NB4 (cell line): ENCODE data around the gene ZNF808.

ENCODE experiments used
- POLR2A ChIP-seq: IDR thresholded peaks from 2 replicates; pipeline ENCODE4 v1.6.1; 2011; ENCODE audit warnings: mild to moderate bottlenecking; ENCODE audit not compliant: insufficient read length; ENCODE audit errors: extremely low read depth
- TF ChIP-seq, protein P1 (sequence below): IDR thresholded peaks from one replicate; pipeline ENCODE4 v1.5.1; 2012; ENCODE audit warnings: low read depth, low read length
- TF ChIP-seq, protein P2 (sequence below): IDR thresholded peaks from 2 replicates; pipeline ENCODE4 v1.6.1; 2011; ENCODE audit warnings: low read depth, low read length

DNA sequence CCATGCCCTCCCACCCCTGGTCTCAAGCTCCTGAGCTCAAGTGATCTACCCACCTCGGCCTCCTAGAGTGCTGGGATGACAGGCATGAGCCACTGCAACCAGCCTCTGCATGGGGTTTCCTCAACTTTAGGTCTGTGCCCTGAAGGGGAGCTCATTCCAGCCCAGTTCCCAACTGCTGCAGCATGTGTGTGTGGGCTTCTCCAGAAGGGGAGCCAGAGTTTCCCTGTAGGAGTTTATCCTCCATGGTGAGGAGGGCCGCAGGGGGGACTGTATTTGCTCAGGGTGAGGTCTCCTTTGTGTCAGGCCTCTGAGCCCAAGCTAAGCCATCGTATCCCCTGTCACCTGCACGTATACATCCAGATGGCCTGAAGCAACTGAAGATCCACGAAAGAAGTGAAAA lies 11.3 kb upstream of the ZNF808 start:
- TF ChIP-seq, protein P1, sequence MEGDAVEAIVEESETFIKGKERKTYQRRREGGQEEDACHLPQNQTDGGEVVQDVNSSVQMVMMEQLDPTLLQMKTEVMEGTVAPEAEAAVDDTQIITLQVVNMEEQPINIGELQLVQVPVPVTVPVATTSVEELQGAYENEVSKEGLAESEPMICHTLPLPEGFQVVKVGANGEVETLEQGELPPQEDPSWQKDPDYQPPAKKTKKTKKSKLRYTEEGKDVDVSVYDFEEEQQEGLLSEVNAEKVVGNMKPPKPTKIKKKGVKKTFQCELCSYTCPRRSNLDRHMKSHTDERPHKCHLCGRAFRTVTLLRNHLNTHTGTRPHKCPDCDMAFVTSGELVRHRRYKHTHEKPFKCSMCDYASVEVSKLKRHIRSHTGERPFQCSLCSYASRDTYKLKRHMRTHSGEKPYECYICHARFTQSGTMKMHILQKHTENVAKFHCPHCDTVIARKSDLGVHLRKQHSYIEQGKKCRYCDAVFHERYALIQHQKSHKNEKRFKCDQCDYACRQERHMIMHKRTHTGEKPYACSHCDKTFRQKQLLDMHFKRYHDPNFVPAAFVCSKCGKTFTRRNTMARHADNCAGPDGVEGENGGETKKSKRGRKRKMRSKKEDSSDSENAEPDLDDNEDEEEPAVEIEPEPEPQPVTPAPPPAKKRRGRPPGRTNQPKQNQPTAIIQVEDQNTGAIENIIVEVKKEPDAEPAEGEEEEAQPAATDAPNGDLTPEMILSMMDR: no peak
- no peak for TF ChIP-seq POLR2A
- TF ChIP-seq, protein P2, sequence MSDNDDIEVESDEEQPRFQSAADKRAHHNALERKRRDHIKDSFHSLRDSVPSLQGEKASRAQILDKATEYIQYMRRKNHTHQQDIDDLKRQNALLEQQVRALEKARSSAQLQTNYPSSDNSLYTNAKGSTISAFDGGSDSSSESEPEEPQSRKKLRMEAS: no peak
